HG03108 (cell line): Measurements from ENCODE around the gene CNTLN.
"Not testable (repeated sequence)": the region's sequence is repeated elsewhere in the genome, so short reads cannot be mapped to it uniquely, and the experiment has no call there.

Source experiments
- ATAC-seq: cut with Tn5 transposase; IDR thresholded peaks from one replicate; pipeline ENCODE4 v1.9.1; 2021; ENCODE audit warnings: moderate library complexity; ENCODE audit not compliant: unreplicated experiment

The CNTLN gene

DNA sequence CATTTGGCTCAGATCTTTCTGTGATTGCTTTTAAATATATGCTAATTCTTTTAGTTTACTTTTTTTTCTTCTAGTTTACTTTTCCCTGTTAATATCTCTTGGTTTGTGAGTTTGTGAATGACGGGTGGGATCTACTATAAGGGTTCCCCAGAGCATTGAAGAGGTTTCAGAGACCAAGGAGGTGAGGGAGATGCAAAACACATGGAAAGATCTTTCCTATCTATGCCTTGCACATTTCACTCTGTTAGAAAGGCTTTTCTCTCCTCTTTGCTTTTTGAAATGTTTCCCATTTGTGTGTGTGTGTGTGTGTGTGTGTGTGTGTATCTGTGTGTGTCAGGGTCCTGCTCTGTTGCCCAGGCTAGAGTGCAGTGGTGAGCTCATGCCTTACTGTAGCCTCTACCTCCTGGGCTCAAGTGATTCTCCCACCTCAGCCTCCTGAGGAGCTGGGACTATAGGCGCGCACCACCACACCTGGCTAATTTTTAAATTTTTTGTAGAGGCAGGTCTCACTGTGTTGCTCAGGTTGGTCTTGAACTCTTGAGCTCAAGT, 50.7 kb downstream of the CNTLN start:
- ATAC-seq: no peak

DNA sequence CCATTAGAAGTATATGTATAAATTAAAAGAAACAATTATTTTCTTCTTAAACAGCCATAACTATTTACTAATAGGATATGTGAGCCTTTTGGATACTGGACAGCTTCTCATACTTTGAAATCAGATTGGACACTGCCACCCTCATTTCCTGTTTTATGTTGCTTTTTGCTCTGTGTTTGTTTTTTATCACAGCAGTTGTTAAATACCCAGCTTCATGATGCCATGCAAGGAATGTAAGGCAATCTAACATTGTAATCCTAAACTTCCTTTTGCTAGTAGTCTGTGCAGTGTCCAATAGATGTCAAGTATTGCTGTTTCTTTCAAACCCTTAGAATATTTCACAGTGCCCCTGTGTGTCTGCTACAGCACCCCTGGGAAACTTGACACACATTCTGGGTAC, 56.2 kb downstream of the CNTLN start:
- ATAC-seq: no peak

DNA sequence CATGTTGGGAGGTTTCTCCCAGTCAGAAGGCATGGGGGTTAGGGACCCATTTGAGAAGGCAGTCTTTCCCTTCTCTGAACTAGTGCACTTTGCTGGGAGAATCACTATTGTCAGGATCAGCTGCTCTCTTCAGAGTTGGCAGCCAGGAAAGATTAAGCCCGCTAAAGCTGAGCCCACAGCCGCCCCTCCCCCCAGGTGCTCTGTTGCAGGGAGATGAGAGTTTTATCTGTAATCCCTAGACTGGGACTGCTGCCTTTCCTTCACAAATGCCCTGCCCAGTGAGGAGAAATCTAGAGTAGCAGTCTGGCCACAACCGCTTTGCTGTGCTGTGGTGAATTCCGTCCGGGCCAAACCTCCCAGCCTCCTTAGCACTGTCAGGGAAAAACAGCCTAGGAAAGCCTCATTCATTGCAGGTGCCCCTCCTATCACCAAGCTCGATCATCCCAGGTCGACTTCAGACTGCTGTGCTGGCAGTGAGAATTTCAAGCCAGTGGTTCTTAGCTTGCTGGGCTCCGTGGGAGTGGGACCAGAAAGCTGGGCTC, 69.8 kb downstream of the CNTLN start:
- no peak for ATAC-seq

DNA sequence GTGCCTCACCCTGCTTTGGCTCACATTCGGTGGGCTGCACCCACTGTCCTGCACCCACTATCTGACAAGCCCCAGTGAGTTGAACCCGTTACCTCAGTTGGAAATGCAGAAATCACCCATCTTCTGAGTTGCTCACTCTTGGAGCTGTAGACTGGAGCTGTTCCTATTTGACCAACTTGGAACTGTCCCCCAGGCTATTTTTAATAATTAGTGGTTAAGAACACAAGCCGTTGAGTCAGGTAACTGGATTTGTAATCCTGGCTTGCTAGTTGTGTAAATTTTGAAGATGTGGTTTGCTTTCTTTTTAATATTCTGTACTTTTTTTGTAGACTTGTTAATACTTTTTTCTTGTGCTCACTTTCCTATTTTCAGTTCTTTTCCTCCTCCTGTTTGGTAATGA, 81.2 kb downstream of the CNTLN start:
- ATAC-seq: no peak

DNA sequence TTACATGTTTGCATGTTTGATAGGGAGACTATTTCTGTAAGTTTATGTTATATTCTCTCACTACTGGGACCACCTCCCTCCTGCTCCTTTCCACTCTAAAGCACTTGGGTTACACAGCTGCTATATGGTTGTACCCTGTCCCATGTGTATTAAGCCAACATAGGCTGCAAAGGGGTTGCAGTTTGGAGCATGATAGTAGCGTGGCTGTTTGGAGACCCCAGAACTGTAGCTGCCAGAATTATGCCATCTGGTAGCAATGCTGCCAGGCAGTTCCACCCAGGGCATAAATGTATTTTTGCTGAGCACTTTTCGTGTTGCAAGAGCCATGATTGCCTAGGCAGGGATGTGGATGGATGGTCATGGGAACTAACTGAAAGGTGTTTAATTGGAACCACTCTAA, 81.8 kb downstream of the CNTLN start:
- ATAC-seq: no peak

DNA sequence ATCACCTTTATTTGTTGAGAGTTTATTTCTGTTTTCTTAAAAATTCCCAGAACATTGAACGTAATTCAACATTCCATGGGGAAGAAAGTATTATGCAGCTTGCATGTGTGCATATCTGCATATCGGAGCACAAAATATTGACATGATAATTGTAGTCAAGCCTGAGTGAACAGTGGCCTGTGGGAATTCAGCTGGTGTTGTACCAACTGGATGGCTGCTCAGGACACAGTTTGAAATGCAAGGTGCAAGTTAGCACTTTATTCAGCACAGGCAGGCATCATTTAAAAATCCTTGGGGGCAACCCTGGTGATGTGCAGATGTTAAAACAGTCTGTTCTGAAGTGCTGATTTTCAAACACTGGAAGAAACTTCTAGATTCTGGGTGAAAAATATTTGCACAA, 82.4 kb downstream of the CNTLN start:
- ATAC-seq: no peak

DNA sequence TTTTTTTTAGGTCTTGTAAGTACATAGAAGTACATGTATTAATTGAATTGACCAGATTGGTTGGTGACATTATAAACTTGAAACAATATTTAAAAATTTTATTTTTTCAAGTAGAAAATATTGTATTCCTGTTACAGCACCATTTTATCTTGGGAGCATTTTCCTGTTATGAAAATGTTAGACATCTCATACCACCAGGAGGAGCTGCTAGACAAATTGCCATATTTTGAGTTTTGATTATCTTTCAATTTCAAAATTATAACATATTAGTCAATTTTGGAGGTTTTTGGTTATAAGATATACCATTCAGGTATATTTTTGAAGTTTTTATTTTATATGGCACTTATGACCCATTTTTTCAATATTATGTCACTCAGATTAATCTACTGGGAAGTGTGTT, 84.4 kb downstream of the CNTLN start:
- ATAC-seq: no peak

DNA sequence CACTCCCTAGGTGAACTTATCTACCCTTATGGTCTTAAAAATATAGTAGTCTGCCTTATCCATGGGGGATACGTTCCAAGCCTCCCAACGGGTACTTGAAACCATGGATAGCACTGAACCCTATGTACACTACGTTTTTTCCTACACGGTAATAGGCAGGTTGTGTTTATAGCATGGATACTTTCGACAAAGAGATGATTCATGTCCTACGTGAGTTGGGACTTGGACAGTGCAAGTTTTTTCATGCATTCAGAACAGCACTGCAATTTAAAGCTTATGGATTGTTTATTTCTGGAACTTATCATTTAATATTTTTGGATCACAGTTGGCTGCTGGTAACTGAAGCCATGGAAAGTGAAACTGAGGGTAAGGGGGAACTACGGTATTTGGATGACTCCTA, 88.1 kb downstream of the CNTLN start:
- no peak for ATAC-seq

DNA sequence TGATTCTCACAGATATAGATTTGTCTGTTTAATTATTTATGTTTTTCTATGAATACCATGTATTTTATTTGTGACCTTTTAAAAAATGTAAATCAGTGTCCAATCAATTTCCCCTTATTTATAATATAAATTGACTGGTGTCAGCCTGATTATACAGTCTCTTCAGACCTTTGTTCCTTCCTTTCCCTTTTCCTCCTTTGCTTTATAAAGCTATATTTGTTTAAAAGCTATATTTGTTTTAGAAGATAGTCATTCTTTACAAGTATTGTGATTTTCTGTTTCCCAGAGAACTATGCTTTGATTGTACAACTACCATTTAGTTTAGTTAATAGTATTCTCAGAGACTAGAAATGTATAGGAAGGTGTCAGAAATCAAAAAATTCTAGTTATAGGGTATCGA, 90.6 kb downstream of the CNTLN start:
- no peak for ATAC-seq

DNA sequence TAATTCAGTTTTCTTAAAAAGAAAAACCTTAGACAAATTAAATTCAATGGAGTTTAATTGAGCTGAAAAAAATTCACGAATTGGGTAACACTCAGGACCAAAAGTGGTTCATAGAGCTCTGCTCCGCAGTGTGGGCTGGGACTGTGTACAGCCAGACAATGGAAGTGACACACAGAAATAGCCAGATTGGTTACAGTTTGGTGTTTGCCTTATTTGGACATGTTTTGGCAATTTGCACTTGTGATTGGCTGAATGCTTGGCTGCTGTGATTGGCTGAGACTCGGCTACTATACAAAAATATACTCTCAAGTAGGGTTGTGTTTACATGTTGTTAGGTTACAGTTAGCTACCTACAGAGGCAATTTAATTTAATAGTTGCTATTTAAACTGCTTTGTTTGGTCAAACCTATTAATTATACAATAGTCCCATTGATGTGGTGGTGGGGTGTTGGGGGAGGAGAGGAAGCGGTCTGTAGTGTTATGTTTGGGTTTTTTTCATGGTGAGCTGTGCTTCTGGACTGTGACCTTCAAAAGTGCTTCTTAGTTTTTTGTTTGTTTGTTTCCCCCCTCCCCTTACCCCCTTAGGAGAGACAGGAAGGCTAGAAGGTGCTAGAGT, 95.2 kb downstream of the CNTLN start:
- no peak for ATAC-seq

DNA sequence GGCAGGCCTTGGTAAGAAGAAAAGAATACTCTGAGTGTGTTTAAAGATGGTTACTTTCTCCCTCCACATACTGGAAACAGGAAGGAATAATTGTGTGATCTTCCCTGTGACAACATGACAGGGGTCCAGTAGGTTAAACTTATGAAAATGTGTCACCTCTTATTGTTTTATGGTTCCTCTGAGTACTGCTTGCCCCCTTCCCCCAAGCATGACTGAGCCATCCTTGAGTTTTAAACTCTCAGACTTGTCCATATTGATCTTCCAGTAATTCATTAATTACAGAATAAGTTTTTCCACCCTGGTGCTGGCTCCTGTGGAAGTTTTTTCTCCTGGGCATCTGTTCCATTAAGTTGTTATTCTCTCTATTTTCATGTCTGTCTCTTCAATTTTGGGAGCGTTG, 95.8 kb downstream of the CNTLN start:
- no peak for ATAC-seq

DNA sequence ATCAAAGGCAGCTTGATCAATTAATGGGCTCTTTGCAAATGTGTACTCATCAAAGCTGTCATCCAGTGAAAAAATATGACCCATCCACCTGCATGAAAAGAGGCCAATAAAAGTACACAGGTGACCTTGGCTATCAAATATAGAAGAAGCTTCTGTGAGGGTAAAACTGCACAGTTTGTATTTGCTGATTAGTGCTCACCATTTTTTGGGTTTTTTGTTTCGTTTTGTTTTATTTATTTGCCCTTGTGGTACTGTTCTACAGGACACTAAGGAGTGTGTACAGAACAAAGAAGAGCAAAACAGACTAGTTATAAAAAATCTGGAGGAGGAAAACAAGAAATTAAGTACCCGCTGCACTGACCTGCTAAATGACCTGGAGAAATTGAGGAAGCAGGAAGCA, 101.3 kb downstream of the CNTLN start:
- ATAC-seq: no peak

DNA sequence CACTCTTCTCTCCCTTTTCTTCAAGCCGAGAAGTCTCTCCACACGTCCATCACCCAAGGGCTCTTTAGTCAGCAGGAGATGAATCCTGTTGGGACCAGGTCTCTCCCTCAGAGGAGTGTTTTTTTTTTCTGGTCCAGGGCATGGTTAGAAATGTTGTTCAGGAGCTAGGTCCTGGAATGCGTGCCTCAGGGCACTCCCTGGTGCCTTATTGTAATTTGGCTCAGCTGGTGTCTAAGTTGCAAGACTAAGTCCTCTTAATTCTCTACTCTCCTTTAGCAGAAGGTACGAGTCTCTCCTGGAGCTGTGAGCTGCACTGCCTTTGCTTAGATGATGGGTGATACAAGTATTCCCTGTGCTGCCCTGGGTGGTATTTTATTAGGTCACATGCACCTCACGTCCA, 111.9 kb downstream of the CNTLN start:
- no peak for ATAC-seq

DNA sequence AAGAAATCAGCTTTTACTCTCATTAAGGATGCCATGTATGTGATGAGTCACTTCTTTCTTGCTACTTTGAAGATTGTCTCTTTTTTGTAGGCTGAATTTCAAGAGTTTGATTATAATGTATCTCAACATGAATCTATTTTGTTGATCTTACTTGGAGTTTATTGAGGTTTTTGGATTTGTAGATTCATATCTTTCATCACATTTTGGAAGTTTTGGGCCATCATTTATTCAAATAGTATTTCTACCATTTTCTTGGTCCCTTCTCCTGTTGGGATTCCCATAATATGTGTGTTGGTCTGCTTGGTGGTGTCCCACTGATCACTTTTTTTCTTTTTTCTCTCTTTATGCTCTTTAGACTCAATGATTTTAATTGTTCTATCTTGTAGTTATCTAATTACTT, 116.3 kb downstream of the CNTLN start:
- ATAC-seq: no peak

DNA sequence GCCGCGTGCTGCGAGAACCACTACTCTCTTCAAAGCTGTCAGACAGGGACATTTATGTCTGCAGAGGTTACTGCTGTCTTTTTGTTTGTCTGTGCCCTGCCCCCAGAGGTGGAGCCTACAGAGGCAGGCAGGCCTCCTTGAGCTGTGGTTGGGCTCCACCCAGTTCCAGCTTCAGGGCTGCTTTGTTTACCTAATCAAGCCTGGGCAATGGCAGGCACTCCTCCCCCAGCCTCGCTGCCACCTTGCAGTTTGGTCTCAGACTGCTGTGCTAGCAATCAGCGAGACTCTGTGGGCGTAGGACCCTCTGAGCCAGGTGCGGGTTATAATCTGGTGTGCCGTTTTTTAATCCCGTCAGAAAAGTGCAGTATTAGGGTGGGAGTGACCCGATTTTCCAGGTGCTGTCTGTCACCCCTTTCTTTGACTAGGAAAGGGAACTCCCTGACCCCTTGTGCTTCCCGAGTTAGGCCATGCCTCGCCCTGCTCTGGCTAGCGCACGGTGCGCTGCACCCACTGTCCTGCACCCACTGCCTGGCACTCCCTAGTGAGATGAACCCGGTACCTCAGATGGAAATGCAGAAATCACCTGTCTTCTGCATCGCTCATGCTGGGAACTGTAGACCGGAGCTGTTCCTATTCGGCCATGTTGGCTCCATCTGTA, 133.8 kb downstream of the CNTLN start:
- not testable (repeated sequence) for ATAC-seq

DNA sequence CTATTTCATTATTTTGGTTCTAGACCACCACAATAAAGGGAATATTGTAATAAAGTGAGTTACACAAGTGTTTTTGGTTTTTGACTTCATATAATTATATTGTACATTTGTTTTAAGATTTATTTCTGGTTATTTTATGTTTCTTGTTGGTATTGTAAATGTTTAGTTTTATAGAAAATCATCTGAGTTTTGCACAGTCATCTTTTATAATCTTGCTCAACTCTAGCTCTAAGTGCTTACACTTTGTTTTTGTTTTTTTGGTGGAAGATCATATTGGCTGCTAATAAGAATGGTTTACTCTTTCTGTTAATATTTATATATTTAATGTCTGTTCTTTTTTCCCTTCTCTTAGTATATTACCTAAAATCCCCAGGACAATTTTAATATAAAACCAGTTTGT, 135.0 kb downstream of the CNTLN start:
- no peak for ATAC-seq

DNA sequence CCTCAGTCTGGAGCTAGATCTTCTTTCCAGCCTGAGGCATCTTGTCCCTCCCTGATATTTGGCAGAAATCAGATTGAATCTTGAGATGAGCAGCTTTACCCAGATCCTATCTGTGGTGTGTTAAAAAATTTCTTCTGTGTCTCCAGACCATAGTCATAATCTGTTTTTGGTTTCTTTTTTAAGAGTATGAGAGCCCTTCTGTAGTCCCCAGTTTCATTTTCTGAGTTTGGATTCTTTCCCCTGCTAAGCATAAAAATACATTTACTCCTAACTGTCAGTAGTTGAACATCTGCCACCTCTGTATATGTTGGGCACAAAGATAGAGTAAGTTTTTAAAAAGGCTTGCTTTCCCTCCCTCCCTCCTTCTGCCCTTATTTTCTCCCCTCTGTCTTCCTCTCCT, 137.7 kb downstream of the CNTLN start:
- peak; percentile 50 for ATAC-seq

DNA sequence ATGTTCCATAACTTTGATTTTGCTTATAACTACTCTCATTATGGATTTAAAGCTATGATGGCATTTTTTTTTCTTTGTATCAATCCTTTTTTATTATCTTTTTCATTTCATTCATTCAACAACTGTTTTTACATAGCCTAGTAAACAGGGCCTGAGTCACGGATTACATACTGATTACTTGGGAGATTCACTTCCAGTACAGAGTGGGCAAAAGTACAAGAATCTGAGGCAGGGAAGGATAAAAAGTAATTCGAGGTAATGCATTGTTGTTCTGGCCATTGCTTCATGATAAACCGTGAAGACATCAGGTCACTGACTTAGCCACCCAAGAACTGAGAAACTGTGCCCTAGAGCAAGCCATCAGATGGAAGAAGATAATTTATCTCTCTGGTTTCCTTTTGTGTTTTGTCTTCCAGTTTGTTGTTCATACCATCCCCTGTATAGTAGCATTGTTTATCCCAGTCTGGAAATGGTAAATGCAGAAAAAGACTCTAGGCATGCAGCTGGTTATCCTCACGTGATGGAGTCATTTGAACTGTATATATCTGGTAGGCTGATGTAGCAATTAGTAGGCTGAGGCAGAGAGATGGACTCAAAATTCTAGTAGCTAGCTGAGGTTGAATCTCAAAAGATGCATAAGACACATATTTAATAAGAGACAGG, 145.6 kb downstream of the CNTLN start:
- no peak for ATAC-seq

DNA sequence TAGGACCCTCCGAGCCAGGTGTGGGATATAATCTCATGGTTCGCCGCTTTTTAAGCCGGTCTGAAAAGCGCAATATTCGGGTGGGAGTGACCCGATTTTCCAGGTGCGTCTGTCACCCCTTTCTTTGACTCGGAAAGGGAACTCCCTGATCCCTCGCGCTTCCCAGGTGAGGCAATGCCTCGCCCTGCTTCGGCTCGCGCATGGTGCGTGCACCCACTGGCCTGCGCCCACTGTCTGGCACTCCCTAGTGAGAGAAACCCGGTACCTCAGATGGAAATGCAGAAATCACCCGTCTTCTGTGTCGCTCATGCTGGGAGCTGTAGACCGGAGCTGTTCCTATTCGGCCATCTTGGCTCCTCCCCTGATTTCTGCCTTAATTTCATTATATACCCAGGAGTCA, 155.8 kb downstream of the CNTLN start:
- not testable (repeated sequence) for ATAC-seq

DNA sequence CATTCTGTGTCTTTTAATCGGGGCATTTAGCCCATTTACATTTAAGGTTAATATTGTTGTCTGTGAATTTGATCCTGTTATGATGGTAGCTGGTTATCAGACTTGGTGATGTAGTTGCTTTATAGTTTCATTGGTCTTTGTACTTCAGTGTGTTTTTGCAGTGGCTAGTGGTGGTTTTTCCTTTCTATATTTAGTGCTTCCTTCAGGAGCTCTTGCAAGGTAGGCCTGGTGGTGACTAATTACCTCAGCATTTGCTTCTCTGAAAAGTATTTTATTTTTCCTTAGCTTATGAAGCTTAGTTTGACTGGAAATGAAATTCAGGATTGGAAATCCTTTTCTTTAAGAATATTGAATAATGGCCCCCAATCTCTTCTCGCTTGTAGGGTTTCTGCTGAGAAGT, 156.9 kb downstream of the CNTLN start:
- no peak for ATAC-seq

DNA sequence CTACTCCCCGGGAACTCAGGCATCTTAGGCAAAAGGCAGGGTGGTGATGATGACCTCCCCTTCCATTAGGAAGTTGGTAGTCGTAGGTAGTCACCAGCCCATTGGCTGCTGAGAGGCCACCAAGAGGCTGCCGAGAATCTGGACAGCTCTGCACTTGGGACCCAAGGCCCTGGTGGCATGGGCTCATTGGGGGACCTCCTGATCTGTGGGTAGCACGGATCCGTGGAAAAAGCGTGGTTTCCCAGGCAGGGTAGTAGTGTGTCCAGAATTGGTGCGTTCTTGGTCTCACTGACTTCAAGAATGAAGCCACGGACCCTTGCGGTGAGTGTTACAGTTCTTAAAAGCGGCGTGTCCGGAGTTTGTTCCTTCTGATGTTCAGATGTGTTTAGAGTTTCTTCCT, 158.8 kb downstream of the CNTLN start:
- no peak for ATAC-seq
